Measurements from ENCODE around the gene CFI.
A peak's percentile ranks its signal among the peaks of the same experiment; 100 is the strongest.
"Not testable (repeated sequence)": the region's sequence is repeated elsewhere in the genome, so short reads cannot be mapped to it uniquely, and the experiment has no call there.

The CFI gene

DNA sequence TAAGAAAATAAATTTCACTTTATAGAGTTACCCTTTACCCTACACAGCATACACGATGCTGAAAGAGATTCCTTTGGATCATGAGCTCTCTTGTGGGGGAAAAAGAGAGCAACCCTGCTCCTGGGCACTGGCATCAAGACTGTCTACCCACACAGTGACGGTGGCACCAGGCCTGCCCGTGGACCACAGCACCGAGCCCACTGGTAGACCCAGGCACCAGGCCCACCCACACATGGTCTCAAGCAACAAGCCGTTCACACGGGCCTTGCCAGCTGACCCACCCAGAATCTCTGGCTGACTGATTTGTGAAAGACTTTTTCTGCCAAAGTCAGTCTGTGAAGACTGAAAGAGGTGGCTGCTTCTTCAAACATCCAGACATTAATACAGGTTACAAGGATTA lies 6.7 kb downstream of the CFI start:
- DNase-seq (ENCODE audit: low spot score) = no peak

DNA sequence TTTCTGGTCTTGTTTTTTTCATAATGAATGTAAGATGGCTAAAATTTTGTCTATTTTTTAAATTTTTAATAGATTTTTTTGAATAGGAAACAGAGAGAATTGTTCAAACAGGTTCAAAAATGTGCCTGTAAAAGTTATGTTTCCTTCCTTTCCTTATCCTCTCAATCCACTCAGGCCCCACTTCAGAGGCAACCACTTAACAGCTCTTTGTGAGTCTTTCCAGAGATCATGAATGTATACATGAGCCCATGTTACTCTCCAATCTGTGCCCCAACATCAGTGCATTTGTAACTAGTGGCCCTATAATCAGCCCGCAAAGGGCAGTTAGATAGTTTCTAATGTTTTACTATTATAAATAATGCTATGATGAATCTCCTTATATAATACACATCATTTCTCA lies 14.0 kb downstream of the CFI start:
- no peak for DNase-seq (ENCODE audit: low spot score)

DNA sequence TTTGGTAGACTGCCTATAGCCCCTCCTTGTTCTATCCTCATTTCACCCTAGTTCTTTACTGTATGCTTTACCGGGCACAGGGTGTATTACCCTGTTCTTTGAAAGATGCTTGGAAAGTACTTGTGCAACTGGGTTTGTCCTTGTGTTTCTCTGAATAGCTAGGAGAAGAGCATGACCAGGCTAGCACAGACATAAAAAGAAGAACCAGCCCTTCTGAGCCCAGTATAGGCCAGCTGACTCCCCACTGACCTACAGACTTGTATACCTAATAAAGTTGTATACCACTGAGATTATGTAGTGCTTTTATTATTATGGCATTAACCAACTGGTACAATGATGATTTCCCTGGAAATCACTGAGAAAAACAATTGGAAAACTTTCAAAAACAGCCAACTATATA lies 15.0 kb downstream of the CFI start:
- no peak for DNase-seq (ENCODE audit: low spot score)

DNA sequence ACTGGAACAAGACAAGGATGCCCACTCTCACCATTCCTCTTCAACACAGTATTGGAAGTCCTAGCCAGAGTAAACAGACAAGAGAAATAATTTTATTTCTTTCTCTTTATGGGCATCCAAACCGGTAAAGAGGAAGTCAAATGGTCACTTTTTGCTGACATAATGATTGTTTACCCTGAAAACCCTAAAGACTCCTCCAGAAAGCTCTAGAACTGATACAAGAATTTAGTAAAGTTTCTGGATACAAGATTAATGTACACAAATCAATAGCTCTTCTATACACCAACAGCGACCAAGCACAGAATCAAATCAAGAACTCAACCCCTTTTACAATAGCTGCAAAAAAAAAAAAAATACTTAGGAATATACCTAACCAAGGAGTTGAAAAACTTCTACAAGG lies 19.7 kb downstream of the CFI start:
- not testable (repeated sequence) for DNase-seq (ENCODE audit: low spot score)

DNA sequence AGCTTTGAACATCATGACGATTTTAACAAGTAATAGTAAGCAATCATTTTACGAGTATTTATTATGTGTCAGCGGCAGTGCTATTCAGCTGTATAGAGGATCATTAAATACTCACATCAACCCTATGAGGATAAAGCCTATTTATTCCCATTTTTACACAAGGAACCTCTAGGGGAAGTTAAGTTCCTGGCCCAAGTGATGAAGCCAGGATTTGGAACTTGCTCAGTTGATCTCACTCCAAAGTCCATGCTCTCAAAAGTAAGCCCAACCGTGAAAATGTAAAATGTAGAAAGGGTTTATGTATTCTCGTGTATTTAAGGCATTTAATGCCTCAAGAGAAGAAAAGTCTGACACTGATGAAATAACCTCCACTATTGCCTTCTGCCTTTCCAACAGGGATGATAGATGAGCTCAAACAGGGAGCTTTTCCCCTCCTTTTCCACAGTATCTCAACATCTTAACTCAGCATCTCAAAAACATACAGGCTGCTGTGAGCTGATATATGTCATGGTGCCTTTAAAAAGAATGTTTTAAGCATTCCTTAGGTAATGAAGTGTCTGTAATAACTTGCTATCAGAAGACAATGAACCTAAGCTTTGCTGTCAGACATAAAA lies 36.9 kb downstream of the CFI start:
- DNase-seq (ENCODE audit: low spot score) = no peak

DNA sequence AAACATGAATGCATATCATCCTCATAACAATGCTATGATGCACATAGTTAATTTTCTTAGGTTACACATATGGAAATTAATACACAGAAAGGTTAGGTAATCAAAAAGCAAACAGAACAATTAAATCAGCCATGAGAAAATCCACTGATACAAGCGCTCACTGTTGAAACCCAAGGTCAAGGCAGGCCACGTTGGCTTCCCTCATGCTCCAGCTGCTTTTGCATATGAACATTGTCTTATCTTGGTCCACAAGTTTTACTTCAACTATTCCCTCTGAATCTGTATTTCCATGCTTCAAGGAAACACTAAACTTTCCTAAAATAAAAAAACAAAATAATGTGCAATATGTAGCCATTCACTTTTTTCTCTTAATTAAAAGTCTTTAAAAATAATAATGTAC lies 37.4 kb downstream of the CFI start:
- no peak for DNase-seq (ENCODE audit: low spot score)

DNA sequence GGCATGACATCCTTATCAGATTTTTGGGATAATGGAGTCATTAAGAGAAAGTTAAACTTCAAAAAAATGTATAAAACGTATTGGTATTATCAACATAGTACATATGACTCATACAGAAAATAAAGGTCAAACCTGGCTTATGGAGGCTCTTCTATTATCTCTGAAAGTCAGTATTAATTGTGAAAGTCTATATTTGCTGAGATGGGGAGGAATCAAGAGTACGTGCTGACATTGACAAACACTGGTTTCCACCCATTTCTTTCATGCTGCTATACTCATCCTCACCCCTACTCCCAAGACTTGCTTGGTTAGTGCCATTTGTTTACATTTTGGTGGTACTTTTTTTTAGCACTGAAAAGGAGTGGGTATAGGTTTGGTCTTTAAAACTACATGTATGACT lies 41.1 kb downstream of the CFI start:
- DNase-seq (ENCODE audit: low spot score) = peak; percentile 33

DNA sequence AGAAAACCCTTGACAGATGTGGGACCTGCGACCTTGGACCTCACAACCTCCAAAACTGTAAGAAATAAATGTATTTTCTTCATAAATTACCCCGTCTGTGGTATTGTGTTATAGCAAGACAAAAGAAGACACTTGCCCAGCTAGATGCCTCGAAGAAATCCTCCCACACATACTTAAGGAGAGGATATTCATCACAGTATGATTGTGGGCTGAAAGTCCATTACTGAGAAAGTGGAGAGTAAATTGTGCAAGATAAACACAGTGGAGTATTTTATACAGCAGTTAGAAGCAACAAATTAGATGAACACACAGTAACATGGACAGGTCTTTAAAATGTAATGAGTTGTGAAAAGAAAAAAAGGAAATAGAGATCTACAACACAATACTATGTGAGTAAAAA lies 46.1 kb downstream of the CFI start:
- no peak for DNase-seq (ENCODE audit: low spot score)

DNA sequence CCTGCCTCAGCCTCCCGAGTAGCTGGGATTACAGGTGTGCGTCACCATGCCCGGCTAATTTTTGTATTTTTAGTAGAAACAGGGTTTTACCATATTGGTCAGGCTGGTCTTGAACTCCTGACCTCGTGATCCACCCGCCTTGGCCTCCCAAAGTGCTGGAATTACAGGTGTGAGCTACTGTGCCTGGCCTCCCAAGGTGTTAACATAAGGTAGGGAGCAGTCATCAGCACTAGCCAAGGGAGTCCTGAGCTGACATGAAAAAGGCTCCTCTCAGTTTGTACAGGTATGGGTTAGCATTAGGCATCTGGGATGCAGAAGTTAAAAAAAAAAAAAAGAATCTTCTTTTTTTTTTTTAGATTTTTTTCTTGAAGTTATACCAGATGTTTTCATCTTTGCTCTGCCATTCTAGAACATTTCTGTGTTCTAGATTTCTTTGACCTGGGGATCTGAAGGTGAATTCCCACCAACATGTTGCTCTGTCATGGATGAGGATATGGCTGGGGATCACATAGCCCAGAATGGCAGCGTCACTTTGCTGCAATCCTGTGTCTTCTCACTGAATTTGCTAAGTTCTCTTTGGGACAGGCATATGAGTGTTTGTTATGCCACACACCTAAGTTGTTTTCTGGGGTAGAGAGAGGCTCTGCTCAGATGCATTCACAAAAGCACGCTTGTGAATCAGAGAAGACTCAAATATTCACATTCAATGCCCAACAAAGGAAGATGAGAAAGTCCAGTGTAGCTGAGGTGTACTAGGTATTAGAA lies 47.5 kb downstream of the CFI start:
- no peak for DNase-seq (ENCODE audit: low spot score)

DNA sequence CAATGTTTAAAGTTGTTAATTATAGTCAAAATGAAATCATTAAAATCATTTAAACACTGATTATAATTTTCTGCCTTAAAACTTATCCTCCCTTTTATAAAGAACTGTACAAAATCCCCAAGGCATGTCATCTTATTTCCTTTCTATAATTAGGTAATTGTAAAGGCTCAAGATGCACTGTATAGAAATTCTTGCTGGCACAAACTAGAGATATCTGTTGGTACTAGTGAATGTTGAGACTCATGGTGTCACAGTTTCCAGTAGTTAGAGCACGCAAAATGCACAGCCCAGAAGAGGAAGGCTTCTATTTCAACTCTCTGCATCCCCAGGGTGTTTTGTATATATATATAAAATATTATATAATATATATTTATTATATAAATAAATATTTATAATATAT lies 49.3 kb downstream of the CFI start:
- no peak for DNase-seq (ENCODE audit: low spot score)

DNA sequence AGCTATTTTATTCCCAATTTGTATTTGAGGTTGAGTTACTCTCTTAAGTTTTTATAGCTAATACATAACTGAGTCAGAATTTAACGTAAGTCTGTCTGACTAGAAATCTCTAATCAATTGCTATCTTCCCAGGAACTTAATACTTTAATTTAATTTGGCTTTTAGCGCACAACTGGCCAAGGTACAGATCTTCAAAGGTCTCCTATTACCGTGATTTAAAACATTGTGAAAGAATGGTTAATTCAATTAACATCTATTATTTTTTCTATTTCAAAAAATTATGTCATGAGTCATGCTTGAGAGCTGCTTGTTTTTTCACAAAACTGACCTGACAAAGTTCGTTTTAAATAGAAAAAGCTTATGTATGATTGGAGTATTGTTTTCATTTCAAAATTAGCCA lies 49.9 kb downstream of the CFI start:
- DNase-seq (ENCODE audit: low spot score) = no peak

DNA sequence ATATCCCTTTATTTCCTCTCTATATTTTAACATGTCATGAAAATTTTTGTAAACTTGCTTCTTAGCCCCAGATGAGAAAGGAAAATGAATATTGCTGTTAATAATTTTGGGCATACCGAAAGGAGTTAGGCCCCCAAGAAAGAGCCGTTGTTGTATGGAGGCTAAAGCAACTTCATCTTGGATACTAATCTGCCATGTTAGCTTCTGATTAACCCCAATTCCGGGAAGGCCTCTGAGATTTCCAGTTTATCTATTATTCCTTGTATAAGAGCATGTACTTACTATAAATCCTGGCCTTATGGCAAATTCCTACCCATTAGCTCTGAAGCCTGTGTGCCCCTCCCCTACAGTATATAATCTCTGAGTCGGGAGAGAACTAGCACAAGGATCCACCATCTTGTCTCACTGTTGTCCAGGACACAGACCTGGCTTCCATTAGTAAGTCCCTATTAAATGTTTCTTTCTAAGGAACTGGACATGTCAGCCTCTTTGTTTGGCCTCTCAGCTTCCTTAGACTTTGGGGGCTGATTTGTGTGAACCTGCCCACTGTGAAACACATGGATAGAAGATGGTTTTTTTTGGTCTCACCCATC lies 51.1 kb downstream of the CFI start:
- DNase-seq (ENCODE audit: low spot score) = no peak

DNA sequence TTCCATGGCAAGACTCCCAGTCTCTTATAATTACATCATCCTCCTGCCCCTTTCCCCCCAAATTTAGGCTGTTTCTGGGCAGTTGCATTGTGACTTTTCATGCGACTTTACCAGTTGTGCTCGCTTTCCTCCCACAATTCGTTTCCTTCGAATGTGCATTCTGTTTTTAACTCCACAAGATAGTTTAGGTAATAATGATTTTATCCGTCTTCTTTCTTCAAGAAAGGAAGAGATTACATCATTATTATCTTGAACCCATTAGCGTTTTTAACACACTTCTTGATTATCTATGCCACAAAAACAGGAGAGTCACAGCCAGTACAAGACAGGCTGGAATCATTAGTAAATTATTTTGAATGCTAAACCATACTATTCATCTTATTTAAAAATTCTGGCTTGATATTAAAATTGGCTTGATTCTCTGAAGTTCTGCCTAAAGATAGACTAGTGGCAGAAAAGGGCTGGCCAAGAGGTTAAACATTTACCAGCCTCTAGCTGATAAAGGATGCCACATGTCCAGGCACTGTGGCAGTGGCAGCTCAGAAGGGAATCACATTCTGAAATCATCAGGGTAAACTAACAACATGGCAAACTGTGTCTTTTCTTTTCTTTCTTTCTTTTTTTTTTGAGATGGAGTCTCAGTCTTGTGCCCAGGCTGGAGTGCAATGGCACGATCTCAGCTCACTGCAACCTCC lies 52.3 kb downstream of the CFI start:
- no peak for DNase-seq (ENCODE audit: low spot score)

DNA sequence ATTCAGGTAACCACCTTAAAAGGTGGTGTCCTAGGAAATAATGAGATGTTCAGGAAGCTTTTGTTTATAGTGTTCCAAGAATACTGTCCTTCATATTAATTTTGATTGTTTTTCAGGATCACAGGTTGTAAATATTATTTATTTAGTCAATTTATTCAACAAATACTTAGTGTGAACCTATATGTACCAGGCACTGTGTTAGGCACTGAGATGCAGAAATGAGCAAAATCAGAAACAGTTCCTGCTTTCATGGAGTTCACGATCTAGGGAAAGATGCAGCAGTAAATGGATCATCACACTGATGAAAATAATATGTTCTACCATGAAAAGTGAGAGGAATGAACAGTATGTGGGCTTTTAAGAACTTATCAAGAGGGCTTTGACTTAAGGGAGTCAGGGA lies 53.7 kb downstream of the CFI start:
- no peak for DNase-seq (ENCODE audit: low spot score)

DNA sequence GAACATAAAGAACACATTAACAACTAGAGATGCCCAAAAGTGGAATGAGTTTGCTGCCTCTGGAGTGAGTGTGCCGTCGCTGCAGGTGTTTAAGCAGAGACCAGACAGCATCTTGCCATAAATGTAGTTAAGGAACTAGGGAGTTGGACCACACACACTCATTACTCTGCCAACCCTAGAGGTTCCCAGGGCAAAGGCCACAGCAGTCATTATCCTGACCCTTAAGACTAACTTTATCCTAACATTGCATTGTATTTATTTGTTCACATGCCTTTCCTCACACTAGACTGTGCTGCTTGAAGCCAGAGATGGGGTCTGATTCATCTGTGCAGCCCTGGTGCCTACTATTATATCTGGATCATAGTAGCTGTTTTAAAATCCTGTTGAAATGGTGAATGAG lies 55.1 kb downstream of the CFI start:
- no peak for DNase-seq (ENCODE audit: low spot score)

DNA sequence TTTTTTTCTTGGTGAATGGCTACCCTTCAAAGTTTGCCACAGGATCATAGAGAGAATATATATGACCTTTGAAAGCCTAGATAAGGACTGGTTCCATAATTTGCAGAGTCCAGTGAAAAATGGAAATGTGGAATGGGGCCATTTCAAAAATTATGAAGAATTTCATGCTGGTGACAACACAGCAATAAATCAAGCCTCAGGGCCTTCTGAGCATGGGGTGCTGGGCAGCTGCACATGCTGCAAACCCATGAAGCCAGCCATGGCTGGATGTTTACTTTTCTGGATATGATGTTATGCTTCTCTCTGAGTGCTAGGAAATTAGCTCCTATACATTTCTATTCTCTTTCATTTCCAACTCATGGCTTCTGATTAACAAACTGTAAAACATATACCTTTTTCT lies 56.0 kb downstream of the CFI start:
- DNase-seq (ENCODE audit: low spot score) = no peak

DNA sequence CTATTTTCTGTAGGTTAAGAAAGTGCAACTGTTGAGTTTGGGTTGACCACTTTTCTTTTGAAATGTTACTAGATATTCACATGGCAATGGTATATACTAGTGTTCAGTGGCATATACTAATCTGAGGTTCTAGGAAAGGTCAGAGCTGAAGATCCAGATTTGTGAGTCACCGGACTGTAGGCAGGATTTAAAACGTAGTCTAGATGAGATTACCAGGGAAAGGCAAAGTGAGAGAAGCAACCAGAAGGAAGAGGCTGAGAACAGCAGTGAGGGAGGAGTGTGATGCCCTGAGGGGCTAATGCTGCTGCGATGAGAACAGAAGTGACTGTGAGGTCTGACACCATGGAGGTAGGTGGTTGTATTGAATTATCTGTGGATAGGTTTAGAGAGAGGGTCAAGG lies 62.3 kb downstream of the CFI start:
- DNase-seq (ENCODE audit: low spot score) = no peak

DNA sequence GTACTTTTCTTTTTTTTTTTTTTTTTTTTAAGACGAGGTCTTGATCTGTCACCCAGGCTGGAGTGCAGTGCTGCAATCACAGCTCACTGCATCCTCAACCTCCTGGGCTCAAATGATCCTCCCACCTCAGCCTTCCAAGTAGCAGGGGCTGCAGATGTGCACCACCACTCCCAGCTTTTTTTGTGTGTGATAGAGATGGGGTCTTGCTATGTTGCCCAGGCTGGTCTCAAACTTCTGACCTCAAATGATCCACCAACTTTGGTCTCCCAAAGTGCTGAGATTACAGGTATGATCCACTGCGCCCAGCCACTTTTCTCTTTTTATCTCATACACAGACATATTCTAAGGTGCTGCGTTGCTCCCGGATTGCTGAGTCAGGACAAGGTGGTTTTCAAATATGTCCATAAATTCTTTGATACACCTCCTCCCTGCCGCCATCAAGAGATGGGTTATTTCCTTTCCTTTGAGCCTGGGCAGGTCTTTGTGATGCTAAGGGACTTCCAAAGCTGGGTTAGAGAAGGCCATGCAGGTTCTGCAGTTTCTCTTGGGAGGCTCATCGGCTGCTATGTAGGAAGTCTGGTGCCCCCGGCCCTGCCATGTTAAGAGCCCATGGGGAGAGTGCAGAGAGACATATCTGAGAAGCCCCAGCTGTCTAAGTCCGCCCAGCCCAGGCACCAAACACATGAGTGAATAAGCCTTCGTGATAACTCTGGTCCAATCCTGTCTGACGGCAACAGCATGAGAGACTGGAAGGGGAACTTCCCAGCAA lies 63.5 kb downstream of the CFI start:
- no peak for DNase-seq (ENCODE audit: low spot score)

DNA sequence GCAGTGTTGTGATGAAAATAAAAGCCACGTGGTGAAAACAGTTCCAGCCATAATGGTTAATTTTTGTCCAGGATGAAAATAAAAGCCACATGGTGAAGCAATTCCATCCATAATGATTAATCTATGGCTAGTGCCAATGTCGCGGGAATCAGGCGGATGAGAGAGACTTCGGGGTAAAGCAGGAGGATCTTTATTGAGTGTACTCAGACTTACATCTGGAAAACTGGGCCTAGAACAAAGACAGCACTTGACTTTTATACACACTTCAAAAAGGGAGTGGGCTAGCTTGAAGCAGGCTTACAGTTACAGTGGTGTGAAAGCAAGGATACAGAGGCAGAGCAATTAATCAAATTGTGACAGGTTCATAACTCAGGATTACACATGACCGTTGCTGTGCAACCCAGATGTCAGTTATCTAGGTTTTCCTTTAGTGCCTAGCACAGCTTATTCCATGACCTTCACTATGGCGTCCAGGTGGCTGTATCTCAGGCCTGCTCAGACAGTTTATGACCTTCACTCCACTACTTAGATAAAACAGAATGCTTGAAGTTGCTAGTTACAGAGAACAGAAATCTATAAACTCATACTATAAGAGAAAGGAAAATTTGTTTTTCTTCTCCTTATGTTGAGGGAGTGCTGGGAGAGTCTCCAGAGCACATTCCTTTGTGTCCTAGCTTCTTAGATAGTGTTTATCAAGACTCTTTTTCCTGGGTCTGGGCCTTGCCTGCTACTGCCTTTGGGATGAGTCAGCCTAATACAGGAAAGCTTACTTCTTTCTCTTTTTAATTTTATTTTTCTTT lies 66.0 kb downstream of the CFI start:
- no peak for DNase-seq (ENCODE audit: low spot score)

DNA sequence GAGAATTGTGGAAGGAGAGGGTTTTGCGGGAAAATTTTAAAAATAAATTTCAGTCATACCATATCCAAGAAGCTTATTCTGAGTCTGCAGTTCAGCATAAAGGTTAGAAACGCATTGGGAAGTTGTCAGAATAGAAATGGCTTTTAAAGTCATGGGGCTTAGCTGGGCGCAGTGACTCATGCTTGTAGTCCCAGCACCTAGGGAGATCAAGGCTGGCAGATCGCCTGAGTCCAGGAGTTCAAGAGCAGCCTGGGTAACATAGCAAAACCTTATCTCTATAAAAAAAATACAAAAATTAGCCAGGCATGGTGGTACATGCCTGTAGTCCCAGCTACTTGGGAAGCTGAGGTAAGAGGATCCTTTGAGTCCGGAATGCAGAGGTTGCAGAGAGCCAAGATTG lies 68.1 kb downstream of the CFI start:
- DNase-seq (ENCODE audit: low spot score) = no peak

Data from COLO829 (cell line).